Spinal cord (tissue), 10 donors: ENCODE data around the gene VEGFC. TPM values are rescaled to one million over a fixed set of nuclear protein-coding genes. Genes with fewer than 3 reads are reported as not detected.

Experiments
- DNase-seq, 6 donors: peaks; one replicate each; pipeline versions ENCODE4 v3.0.0 to v3.0.0-alpha.2; 2013 to 2015; ENCODE audit warnings: low spot score in 6 of 6, low read depth in 4 of 6
- H3K27ac ChIP-seq: one replicate; pipeline ENCODE4 v1.5.1; 2013; ENCODE audit warnings: low read depth, low read length, control low read depth
- H3K27me3 ChIP-seq: one replicate; pipeline ENCODE4 v1.6.1; 2013; ENCODE audit warnings: low read length; ENCODE audit not compliant: control insufficient read depth, insufficient read depth
- H3K36me3 ChIP-seq: one replicate; pipeline ENCODE4 v1.6.1; 2013; ENCODE audit warnings: low read length; ENCODE audit not compliant: control insufficient read depth, insufficient read depth
- H3K4me1 ChIP-seq: one replicate; pipeline ENCODE4 v1.6.1; 2013; ENCODE audit warnings: low read length; ENCODE audit not compliant: control insufficient read depth, insufficient read depth
- H3K4me3 ChIP-seq: one replicate; pipeline ENCODE4 v1.5.1; 2013; ENCODE audit warnings: low read depth, low read length, control low read depth
- H3K9me3 ChIP-seq: one replicate; pipeline ENCODE4 v1.6.1; 2013; ENCODE audit warnings: low read length; ENCODE audit not compliant: control insufficient read depth, insufficient read depth
- WGBS: methylation state at CpG from one replicate; pipeline ENCODE4 v1.1.5; 2013; ENCODE audit warnings: missing lambda C conversion rate; ENCODE audit not compliant: insufficient coverage; 5-methylcytosine and 5-hydroxymethylcytosine counted together
- polyA plus RNA-seq, 2 donors: library from polyadenylated mRNA; unstranded; fragments of 120-200 nt; gene quantifications; one replicate each; pipeline ENCODE4 v1.2.1, GENCODE V29; 2013; ENCODE audit not compliant: insufficient read length in 2 of 2
- total RNA-seq, 2 donors: library from RNA; depleted of rRNA in 1 of 2; stranded (reverse); fragments of 120-200 nt in 1 of 2; fragments of >200 nt in 1 of 2; gene quantifications; one replicate each; pipeline versions ENCODE4 v1.2.3 to v1.2.4, GENCODE V29; 2013 to 2014
- donor health status: healthy.

VEGFC gene
- total and polyA plus RNA-seq, 4 donors = 3.6 to 7.1 (median 4.8) TPM

DNA sequence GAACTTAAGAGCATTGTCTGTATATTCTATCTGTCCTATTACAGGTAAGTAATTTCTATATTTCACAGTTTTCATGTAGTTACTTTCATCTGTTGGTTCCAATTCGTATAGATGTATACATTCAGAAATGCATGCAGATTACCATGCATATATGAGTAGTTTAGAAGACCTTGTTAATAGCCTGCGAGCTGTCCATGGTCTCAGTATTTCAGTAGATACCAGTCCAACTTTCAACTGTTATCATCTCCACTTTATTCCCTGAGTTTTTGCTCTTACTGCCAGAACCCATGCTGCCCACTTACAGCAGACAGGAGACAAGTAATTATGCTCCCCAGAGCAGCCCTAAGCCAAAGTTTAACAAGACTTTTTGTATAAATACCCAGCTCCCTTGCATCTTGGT lies 37.7 kb downstream of the VEGFC start:
- Histone ChIP-seq H3K36me3 (no peaks in the 10 kb centered on the region), H3K9me3 (no peaks in the 10 kb centered on the region), H3K4me1 (no peaks in the 10 kb centered on the region), H3K4me3 (no peak overlapping the region), H3K27ac (no peak overlapping the region), H3K27me3 (no peaks in the 10 kb centered on the region)
- DNase-seq = no peak
- no CpG with 5 or more reads among the region's 2 CpGs for WGBS

DNA sequence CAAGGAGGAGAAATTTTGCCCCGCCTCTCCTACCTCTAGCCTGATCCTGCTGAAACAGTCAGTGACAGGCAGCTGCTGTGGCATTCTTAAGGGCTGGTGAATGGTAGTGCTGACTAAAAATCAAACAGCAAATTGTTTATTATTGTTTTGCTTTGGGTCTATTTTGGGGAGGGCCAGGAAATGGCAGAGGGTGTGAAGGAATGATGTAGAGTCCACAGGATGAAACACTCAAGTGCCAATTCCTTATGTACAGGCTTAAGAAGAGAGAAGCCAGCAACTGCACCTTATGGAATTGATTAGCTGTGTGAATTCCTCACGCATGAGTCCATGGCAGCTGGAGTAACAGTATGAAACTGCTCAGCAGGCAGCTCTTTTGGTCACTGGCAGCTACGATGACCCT lies 39.7 kb downstream of the VEGFC start:
- no peaks in the 10 kb centered on the region for H3K9me3 ChIP-seq
- no peak overlapping the region for H3K27ac ChIP-seq
- no peaks in the 10 kb centered on the region for H3K36me3 ChIP-seq
- DNase-seq = peak in 1 of 6 donors; percentile 8
- no peaks in the 10 kb centered on the region for H3K4me1 ChIP-seq
- H3K4me3 ChIP-seq = no peak overlapping the region
- WGBS = 36% methylated on average over 1 of the region's 3 CpGs
- no peaks in the 10 kb centered on the region for H3K27me3 ChIP-seq

DNA sequence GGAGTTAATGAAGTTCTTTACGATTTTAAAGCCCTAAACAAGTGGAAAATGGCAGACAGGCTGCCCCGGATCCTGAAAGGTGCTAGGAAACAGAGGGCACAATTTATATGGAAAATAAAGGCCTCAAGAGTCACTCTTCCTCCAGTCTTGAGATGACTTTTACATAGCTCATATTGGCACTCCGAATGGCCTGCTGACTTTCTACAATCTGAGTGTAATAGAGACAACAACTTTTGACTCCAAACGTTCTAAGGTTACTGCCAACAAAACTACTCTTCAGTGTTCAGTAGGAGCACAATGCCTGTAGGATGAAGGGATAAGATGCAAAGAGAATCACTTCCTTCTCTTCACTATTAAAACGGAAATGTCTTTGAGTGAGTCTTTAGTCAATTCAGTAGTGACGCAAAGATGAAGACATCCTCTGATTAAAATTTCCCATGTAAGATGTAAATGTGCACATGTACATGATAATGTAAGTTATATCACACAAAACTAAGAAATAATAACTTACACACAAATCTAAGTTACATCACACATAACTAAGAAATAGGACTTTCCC lies 40.5 kb downstream of the VEGFC start:
- no peaks in the 10 kb centered on the region for H3K36me3 ChIP-seq
- no peaks in the 10 kb centered on the region for H3K27me3 ChIP-seq
- H3K9me3 ChIP-seq = no peaks in the 10 kb centered on the region
- 93% methylated on average over 3 of the region's 6 CpGs for WGBS
- DNase-seq = no peak
- H3K27ac ChIP-seq = no peak overlapping the region
- no peaks in the 10 kb centered on the region for H3K4me1 ChIP-seq
- H3K4me3 ChIP-seq = no peak overlapping the region

DNA sequence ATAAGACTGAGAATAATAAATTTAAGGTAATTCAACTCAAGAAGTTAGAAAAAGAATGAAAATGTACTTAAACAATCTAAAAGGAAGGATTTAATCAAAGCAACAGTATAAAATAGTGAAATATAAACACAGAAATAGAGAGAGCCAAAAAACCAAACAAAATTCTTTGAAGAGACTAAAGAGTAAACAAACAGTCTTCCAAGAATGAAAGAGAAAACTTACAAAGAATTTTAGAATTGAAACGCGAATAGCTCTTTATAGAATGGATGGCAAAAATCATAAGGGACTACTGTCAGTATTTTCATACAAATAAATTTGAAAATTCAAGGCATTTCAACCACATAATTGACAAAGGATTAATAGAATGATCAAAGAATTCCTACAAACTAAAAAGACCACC lies 41.7 kb downstream of the VEGFC start:
- H3K36me3 ChIP-seq = no peaks in the 10 kb centered on the region
- DNase-seq = no peak
- no peaks in the 10 kb centered on the region for H3K4me1 ChIP-seq
- no peaks in the 10 kb centered on the region for H3K9me3 ChIP-seq
- no peak overlapping the region for H3K27ac ChIP-seq
- H3K27me3 ChIP-seq = no peaks in the 10 kb centered on the region
- WGBS = no CpG with 5 or more reads among the region's 2 CpGs
- H3K4me3 ChIP-seq = no peak overlapping the region

DNA sequence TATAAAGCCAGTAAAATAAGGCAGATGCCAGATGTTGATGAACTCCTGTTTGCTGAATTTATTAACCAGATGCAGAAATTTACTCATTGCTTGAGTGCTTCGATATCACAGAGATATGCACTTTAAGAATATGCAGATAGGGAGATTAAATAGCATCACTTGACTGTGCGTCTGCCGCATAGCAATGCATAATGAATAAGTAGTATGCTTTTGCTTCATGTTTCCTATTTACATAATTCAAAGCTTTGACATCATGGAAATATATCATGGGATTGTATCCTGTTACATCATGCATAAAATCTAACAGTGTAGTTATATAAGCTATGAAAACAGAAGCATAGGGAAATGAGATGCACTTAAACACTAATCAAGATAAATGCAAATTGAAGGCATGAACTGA lies 45.9 kb downstream of the VEGFC start:
- Histone ChIP-seq H3K36me3 (no peaks in the 10 kb centered on the region), H3K9me3 (no peaks in the 10 kb centered on the region), H3K4me1 (no peaks in the 10 kb centered on the region), H3K4me3 (no peak overlapping the region), H3K27me3 (no peaks in the 10 kb centered on the region), H3K27ac (no peak overlapping the region)
- 80% methylated on average over 1 of the region's 3 CpGs for WGBS
- peak in 1 of 6 donors; percentile 64 for DNase-seq

DNA sequence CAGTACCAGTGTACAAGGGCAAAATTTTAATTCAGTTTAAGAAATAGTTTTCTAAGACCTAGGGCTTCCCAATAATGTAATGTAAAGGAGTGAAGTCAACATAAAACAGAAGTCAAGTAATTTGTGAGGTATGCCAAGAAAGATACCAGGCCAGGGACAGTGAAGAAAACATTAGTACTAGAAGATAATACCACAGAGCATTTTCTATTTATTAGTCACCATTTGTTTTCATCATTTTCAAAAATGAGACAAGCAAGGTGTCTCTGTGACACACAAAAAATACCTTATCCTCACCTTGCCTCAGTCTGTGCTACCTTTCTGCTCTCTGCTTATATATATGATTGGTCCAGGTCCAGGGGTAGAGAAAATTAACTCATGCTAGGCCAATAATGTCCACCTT lies 46.8 kb downstream of the VEGFC start:
- Histone ChIP-seq H3K4me3 (no peak overlapping the region), H3K36me3 (no peaks in the 10 kb centered on the region), H3K4me1 (no peaks in the 10 kb centered on the region)

DNA sequence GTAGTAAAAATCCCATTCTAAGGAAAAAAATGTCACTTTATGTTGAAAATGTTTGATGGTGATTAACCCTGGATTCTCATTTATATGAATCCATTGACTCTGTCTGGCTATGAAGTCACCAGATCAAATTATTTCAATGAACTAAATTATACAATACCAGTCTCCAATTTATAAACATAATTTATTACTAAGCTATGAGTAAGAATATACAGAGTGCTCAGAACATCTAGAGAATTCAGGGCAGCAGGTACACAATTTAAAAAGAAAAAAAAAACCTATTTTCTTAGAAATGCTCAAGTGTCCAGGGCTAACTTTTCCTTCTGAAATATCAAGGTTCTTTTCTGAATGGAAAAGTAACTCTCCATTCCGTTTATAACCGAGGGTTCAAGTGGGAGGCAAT lies 48.6 kb downstream of the VEGFC start:
- no peak overlapping the region for H3K27ac ChIP-seq
- WGBS = no CpG with 5 or more reads among the region's 2 CpGs
- no peak overlapping the region for H3K4me3 ChIP-seq
- H3K36me3 ChIP-seq = no peaks in the 10 kb centered on the region
- no peaks in the 10 kb centered on the region for H3K27me3 ChIP-seq
- H3K9me3 ChIP-seq = no peaks in the 10 kb centered on the region
- no peak for DNase-seq
- no peaks in the 10 kb centered on the region for H3K4me1 ChIP-seq

More for the DNA sequence above, 46.8 kb downstream of the VEGFC start:
- no peak for DNase-seq
- no peaks in the 10 kb centered on the region for H3K9me3 ChIP-seq
- no peaks in the 10 kb centered on the region for H3K27me3 ChIP-seq
- H3K27ac ChIP-seq = no peak overlapping the region

DNA sequence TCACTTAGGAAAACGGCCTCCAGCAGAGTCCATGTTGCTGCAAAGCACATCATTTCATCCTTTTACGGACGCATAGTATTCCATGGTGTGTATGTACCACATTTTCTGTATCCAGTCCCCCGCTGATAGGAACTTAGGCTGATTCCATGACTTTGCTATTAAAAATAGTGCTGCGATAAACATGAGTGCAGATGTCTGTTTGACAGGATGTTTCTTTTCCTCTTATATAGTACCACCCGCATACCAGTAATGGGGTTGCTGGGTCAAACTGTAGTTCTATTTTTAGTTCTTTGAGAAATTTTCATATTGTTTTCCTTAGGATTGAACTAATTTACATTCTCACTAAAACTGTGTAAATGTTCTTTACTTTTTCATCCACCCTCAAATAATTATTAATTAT lies 50.5 kb downstream of the VEGFC start:
- H3K9me3 ChIP-seq = no peaks in the 10 kb centered on the region
- H3K36me3 ChIP-seq = no peaks in the 10 kb centered on the region
- H3K4me1 ChIP-seq = no peaks in the 10 kb centered on the region
- WGBS = 100% methylated on average over 1 of the region's 6 CpGs
- no peak overlapping the region for H3K4me3 ChIP-seq
- no peak overlapping the region for H3K27ac ChIP-seq
- DNase-seq = no peak
- no peaks in the 10 kb centered on the region for H3K27me3 ChIP-seq

DNA sequence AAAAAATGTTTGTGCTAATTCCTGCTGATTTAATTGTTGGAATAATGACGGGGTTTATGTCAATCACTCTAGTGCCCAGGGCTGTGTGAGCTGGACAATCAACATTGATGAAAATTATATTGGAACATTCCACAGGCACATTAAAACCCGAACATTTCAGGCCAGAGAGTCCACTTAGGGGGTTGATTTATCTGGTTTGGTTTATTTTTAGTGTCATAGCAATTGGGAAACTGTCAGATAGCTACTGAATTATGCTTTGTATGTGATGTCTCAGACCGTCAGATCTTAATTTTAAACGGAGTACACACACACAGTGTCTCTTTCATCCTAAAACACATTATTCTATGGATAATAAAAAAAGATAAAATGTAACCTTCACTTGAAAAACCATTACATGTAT lies 51.5 kb downstream of the VEGFC start:
- H3K27ac ChIP-seq = no peak overlapping the region

DNA sequence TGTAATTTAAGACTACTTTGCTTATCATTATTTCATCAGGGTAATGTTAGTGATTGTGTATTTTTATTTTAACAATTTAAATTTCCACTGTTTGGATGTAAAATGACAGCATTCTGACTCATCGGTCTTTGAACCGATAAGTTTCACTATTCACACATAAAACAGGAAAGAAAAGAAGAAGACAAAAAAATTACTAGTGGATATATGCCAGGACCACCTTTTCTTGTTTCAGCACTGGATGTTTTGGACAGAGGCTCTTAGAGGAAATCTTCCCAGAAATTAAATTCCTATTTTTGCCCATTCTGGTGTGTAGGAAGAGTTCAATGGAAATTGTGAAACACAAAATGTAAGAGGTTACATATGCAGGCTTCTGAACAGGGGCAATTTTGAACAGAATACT lies 57.4 kb downstream of the VEGFC start:
- Histone ChIP-seq H3K36me3 (no peaks in the 10 kb centered on the region), H3K4me1 (no peaks in the 10 kb centered on the region), H3K4me3 (no peak overlapping the region), H3K9me3 (no peaks in the 10 kb centered on the region), H3K27me3 (no peaks in the 10 kb centered on the region), H3K27ac (no peak overlapping the region)
- WGBS = no CpG with 5 or more reads among the region's 2 CpGs
- no peak for DNase-seq

More for the DNA sequence above, 51.5 kb downstream of the VEGFC start:
- H3K27me3 ChIP-seq = no peaks in the 10 kb centered on the region
- no peaks in the 10 kb centered on the region for H3K9me3 ChIP-seq
- H3K4me3 ChIP-seq = no peak overlapping the region
- WGBS = no CpG with 5 or more reads among the region's 4 CpGs
- DNase-seq = peak in 1 of 6 donors; percentile 16
- H3K36me3 ChIP-seq = no peaks in the 10 kb centered on the region
- H3K4me1 ChIP-seq = no peaks in the 10 kb centered on the region
